Caco-2 (cell line): ENCODE results near the gene DOCK9. TPM values are rescaled to one million over a fixed set of nuclear protein-coding genes. Genes with fewer than 3 reads are reported as not detected.

ENCODE experiments used
- BruUV-seq: library from RNA; stranded (reverse); fragments of 400-500 nt; replicated peaks from 2 replicates; lab custom pipeline; 2021; lab: Mats Ljungman, UMichigan
- CTCF ChIA-PET: fragments of 300-600 bp; sonication (Branson Sonifier 250); formaldehyde crosslinking; loops from one replicate; lab custom pipeline; 2022; ENCODE audit warnings: antibody characterized with exemption; lab: Charles Lee
- POLR2A ChIA-PET: fragments of 300-600 bp; sonication (Branson Sonifier 250); formaldehyde crosslinking; loops from one replicate; lab custom pipeline; 2022; ENCODE audit warnings: antibody characterized with exemption; lab: Charles Lee
- DNase-seq, 2 experiments: peaks; one replicate each; pipeline versions ENCODE4 v3.0.0 to v3.0.0-alpha.2; 2020 to 2022
- H3K27me3 ChIP-seq: replicated peaks from 2 replicates; pipeline ENCODE4 v1.6.0; 2011; ENCODE audit warnings: low read length; ENCODE audit not compliant: control insufficient read depth, insufficient read depth
- H3K36me3 ChIP-seq: 2 replicates; pipeline ENCODE4 v1.5.1; 2011; ENCODE audit warnings: low read length; ENCODE audit not compliant: control insufficient read depth, insufficient read depth
- H3K4me1 ChIP-seq: fragments of 250-450 bp; sonication (Bioruptor Pico); 2 replicates; pipeline ENCODE4 v1.5.1; 2020; ENCODE audit warnings: mild to moderate bottlenecking
- H3K4me3 ChIP-seq: 2 replicates; pipeline ENCODE4 v1.5.1; 2011; ENCODE audit warnings: low read depth, mild to moderate bottlenecking, control low read depth, low read length
- H3K9me3 ChIP-seq: fragments of 250-450 bp; sonication (Bioruptor Pico); 2 replicates; pipeline ENCODE4 v1.5.1; 2020; ENCODE audit warnings: mild to moderate bottlenecking, moderate library complexity
- H3K27ac Mint-ChIP-seq: one replicate; pipeline ENCODE4 v1.8.0; 2022; ENCODE audit warnings: mixed read lengths; ENCODE audit not compliant: unreplicated experiment
- H3K27me3 Mint-ChIP-seq: one replicate; pipeline ENCODE4 v1.8.0; 2022; ENCODE audit warnings: mixed read lengths; ENCODE audit not compliant: insufficient read depth, unreplicated experiment
- H3K36me3 Mint-ChIP-seq: one replicate; pipeline ENCODE4 v1.8.0; 2022; ENCODE audit warnings: mild to moderate bottlenecking, mixed read lengths; ENCODE audit not compliant: insufficient read depth, unreplicated experiment
- H3K4me1 Mint-ChIP-seq: one replicate; pipeline ENCODE4 v1.8.0; 2022; ENCODE audit warnings: low read depth, mixed read lengths; ENCODE audit not compliant: unreplicated experiment
- H3K4me3 Mint-ChIP-seq: one replicate; pipeline ENCODE4 v1.8.0; 2022; ENCODE audit warnings: mild to moderate bottlenecking, moderate library complexity, mixed read lengths; ENCODE audit not compliant: unreplicated experiment
- H3K9me3 Mint-ChIP-seq: one replicate; pipeline ENCODE4 v1.8.0; 2022; ENCODE audit warnings: mixed read lengths; ENCODE audit not compliant: unreplicated experiment
- intact Hi-C: fragments of 100-400 bp; cut with micrococcal nuclease; formaldehyde crosslinking; loops from one replicate; pipeline ENCODE4 v1.10.0; 2022; ENCODE audit not compliant: unreplicated experiment
- total RNA-seq: library from RNA; stranded (reverse); gene quantifications from 2 replicates; pipeline ENCODE4 v1.2.3, GENCODE V29; 2022
- TF ChIP-seq, protein P1 (sequence below), 2 experiments: fragments of 200-600 bp in 1 of 2; IDR thresholded peaks; 1 replicate in 1 of 2; 2 replicates in 1 of 2; pipeline versions ENCODE4 v1.5.1 to v1.8.0; 2011 to 2022; ENCODE audit warnings: antibody characterized with exemption in 1 of 2, control low read depth in 1 of 2, inconsistent platforms in 1 of 2, low read depth in 1 of 2, low read length in 1 of 2, mild to moderate bottlenecking in 1 of 2, moderate library complexity in 1 of 2; ENCODE audit not compliant: insufficient read depth in 1 of 2, severe bottlenecking in 1 of 2, unreplicated experiment in 1 of 2

Gene DOCK9
- total RNA-seq, 1 experiment from 2014 or later: 260 TPM

DNA sequence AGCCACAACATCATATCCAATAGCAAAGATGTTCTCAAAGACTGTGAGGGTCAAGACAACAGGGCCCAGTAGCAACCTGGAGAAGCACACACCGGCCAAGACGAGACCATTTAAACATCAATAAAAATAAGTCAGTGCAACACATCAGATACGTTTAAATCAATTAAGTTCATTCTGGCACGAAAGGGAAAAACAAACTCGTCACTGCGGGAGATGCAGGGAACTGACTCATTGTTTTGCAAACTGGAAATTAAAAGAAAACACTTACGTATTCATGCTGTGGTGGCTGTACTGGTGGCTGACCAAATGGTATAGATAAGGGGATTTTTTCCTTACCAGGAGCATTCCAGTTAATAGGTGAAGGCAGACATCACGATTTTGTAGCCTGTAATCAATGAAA lies 199.1 kb downstream of the DOCK9 start:
- H3K4me1 ChIP-seq: peaks cover 26% of the 10 kb centered on the region
- Mint-ChIP-seq H3K9me3 (no peaks in the 10 kb centered on the region), H3K4me3 (no peak overlapping the region), H3K4me1 (peaks cover 17% of the 10 kb centered on the region), H3K27me3 (no peaks in the 10 kb centered on the region), H3K27ac (no peak overlapping the region), H3K36me3 (peaks cover 12% of the 10 kb centered on the region)
- no peak for DNase-seq
- no peaks in the 10 kb centered on the region for H3K36me3 ChIP-seq
- H3K27me3 ChIP-seq: no peaks in the 10 kb centered on the region
- ChIA-PET CTCF (no interaction called here), POLR2A (no interaction called here)
- H3K9me3 ChIP-seq: 0 out of 2 replicates have a peak, but pooled peaks cover 4% of the 10 kb centered on the region
- BruUV-seq: no TSS peak
- H3K4me3 ChIP-seq: no peak overlapping the region
- TF ChIP-seq, protein P1, sequence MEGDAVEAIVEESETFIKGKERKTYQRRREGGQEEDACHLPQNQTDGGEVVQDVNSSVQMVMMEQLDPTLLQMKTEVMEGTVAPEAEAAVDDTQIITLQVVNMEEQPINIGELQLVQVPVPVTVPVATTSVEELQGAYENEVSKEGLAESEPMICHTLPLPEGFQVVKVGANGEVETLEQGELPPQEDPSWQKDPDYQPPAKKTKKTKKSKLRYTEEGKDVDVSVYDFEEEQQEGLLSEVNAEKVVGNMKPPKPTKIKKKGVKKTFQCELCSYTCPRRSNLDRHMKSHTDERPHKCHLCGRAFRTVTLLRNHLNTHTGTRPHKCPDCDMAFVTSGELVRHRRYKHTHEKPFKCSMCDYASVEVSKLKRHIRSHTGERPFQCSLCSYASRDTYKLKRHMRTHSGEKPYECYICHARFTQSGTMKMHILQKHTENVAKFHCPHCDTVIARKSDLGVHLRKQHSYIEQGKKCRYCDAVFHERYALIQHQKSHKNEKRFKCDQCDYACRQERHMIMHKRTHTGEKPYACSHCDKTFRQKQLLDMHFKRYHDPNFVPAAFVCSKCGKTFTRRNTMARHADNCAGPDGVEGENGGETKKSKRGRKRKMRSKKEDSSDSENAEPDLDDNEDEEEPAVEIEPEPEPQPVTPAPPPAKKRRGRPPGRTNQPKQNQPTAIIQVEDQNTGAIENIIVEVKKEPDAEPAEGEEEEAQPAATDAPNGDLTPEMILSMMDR (IDR thresholded peaks at IDR 0.05; ENCODE audit: insufficient read depth in 1 of 2, low read depth in 1 of 2, low read length in 1 of 2, severe bottlenecking in 1 of 2, unreplicated experiment in 1 of 2): no peak
- intact Hi-C loops: loop anchor here (5.0 to 10.0 kb wide), 2 partner anchors 36 to 204 kb away; partner anchors contain the start of gene STK24

DNA sequence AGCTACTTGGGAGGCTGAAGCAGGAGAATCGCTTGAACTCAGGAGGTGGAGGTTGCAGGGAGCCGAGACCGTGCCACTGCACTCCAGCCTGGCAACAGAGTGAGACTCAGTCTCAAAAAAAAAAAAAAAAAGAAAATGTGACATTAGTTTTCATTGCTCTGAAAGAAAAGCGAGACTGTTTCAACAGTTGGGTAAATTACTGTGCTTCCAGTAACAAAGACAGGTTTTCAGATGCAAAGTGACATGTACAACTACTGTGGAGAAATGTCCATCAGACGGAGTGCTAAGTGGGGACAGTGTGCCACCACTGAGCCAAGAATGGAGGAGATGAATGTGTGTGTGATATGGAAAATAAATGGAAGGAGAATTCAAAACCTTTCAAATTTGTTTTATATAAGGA lies 201.2 kb downstream of the DOCK9 start:
- no peak overlapping the region for H3K4me3 Mint-ChIP-seq
- no peak for DNase-seq
- TF ChIP-seq, protein P1 (IDR thresholded peaks at IDR 0.05; ENCODE audit: insufficient read depth in 1 of 2, low read depth in 1 of 2, low read length in 1 of 2, severe bottlenecking in 1 of 2, unreplicated experiment in 1 of 2): no peak
- Histone ChIP-seq H3K4me3 (no peak overlapping the region), H3K27me3 (no peaks in the 10 kb centered on the region), H3K9me3 (0 out of 2 replicates have a peak, but pooled peaks cover 4% of the 10 kb centered on the region), H3K4me1 (peaks cover 41% of the 10 kb centered on the region), H3K36me3 (no peaks in the 10 kb centered on the region)
- no TSS peak for BruUV-seq
- intact Hi-C loops: loop anchor here (1.0 to 10.0 kb wide), 6 partner anchors 25 to 291 kb away; partner anchors contain the start of gene STK24
- H3K4me1 Mint-ChIP-seq: peaks cover 28% of the 10 kb centered on the region
- ChIA-PET CTCF (interaction anchor here (0.7 to 1.2 kb wide), 3 partner anchors 15 to 111 kb away, joined by 4 to 9 read pairs (median 5); no protein-coding TSS in a partner anchor), POLR2A (interaction anchor here (0.5 to 1.0 kb wide), 2 partner anchors 25 to 29 kb away, joined by 3 to 6 read pairs; no protein-coding TSS in a partner anchor)
- H3K9me3 Mint-ChIP-seq: no peaks in the 10 kb centered on the region
- H3K27me3 Mint-ChIP-seq: no peaks in the 10 kb centered on the region
- peak overlapping the region; percentile 96 for H3K27ac Mint-ChIP-seq
- H3K36me3 Mint-ChIP-seq: peaks cover 12% of the 10 kb centered on the region

DNA sequence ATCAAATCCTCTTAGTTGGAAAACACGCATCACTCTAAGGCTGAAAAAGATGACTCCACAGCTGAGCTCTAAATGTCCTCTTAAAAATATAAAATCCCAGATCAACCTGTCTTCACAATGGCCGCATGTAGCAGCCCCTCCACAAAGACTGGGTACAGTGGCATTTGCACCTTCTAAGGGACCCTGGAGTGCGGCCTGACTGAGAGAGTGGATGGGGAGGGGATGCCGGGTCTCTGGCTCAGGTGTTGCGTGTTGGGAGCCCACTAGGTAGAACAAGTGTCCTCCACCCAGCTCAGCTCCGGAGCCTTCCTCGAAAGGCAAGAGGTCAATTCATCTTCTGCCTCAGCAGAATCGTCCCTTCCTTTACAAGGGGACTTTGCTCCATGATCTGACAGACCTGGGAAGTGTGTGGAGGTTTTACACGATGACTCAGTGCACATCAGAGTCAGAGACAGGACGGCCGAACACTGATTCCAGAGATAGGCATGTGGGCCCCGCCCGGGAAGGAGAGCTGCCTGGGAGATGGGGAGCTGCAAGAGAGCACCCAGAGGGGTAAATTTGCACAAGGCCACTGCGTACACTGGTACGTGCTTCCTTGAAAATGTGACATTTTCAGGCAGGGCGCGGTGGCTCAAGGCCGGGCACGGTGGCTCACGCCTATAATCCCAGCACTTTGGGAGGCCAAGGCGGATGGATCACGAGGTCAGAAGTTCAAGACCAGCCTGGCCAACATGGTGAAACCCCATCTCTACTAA lies 201.8 kb downstream of the DOCK9 start:
- no TSS peak for BruUV-seq
- no peaks in the 10 kb centered on the region for H3K9me3 Mint-ChIP-seq
- no peaks in the 10 kb centered on the region for H3K36me3 ChIP-seq
- H3K4me1 ChIP-seq: peaks cover 42% of the 10 kb centered on the region
- H3K36me3 Mint-ChIP-seq: peaks cover 12% of the 10 kb centered on the region
- H3K4me3 Mint-ChIP-seq: peak overlapping the region; percentile 25
- TF ChIP-seq, protein P1 (IDR thresholded peaks at IDR 0.05; ENCODE audit: insufficient read depth in 1 of 2, low read depth in 1 of 2, low read length in 1 of 2, severe bottlenecking in 1 of 2, unreplicated experiment in 1 of 2): no peak
- H3K27ac Mint-ChIP-seq: peak overlapping the region; percentile 96
- H3K4me3 ChIP-seq: no peak overlapping the region
- H3K9me3 ChIP-seq: 0 out of 2 replicates have a peak, but pooled peaks cover 4% of the 10 kb centered on the region
- POLR2A ChIA-PET: interaction anchor here (0.5 to 1.0 kb wide), 2 partner anchors 25 to 29 kb away, joined by 3 to 6 read pairs; no protein-coding TSS in a partner anchor
- H3K27me3 Mint-ChIP-seq: no peaks in the 10 kb centered on the region
- peaks cover 28% of the 10 kb centered on the region for H3K4me1 Mint-ChIP-seq
- CTCF ChIA-PET: interaction anchor here (0.7 to 1.5 kb wide), 4 partner anchors 10 to 110 kb away, joined by 4 to 9 read pairs (median 4); no protein-coding TSS in a partner anchor
- peak; percentile 94 to 98 for DNase-seq
- intact Hi-C loops: loop anchor here (1.0 to 10.0 kb wide), 6 partner anchors 25 to 291 kb away; partner anchors contain the start of gene STK24
- H3K27me3 ChIP-seq: no peaks in the 10 kb centered on the region
